ENCODE results near the gene UNK. TPM values are rescaled to one million over a fixed set of nuclear protein-coding genes. Genes with fewer than 3 reads are reported as not detected.

Gene UNK
- total RNA-seq, 4 donors from 2014 or later: 30.2 to 53.4 (median 36.2) TPM

- H3K9me3 ChIP-seq: no peaks in the 10 kb centered on the region
- 86% methylated on average over 6 of the region's 6 CpGs for WGBS, 2 donors
- TF ChIP-seq CTCF (IDR thresholded peaks at IDR 0.05) (no peak), EP300 (IDR thresholded peaks at IDR 0.05) (no peak), POLR2A (IDR thresholded peaks at IDR 0.05) (no peak)
- peaks cover 0 to 58% (median 21%) of the 10 kb centered on the region in 4 donors for H3K4me1 ChIP-seq
- H3K27ac ChIP-seq: no peak overlapping the region
- H3K4me3 ChIP-seq: no peak overlapping the region
- H3K27me3 ChIP-seq: no peaks in the 10 kb centered on the region
- DNase-seq (ENCODE audit: low spot score in 2 of 2): no peak
- H3K36me3 ChIP-seq: peaks cover 0 to 20% (median 0%) of the 10 kb centered on the region in 3 donors
These were observed 6.6 kb downstream of the UNK start for GRCh38 chr17:75791254-75791653.

GRCh38 chr17:75793460-75793859 is 8.9 kb downstream of the UNK start:
- no peak for DNase-seq (ENCODE audit: low spot score in 2 of 2)
- Histone ChIP-seq H3K4me3 (no peak overlapping the region), H3K9me3 (no peaks in the 10 kb centered on the region), H3K36me3 (peaks cover 0 to 31% (median 4%) of the 10 kb centered on the region in 3 donors), H3K4me1 (peaks cover 0 to 36% (median 4%) of the 10 kb centered on the region in 4 donors), H3K27me3 (no peaks in the 10 kb centered on the region), H3K27ac (no peak overlapping the region)
- WGBS, 2 donors: 51 to 56% methylated on average over 1 of the region's 1 CpG
- TF ChIP-seq EP300 (IDR thresholded peaks at IDR 0.05) (no peak), CTCF (IDR thresholded peaks at IDR 0.05) (no peak), POLR2A (IDR thresholded peaks at IDR 0.05) (no peak)

- H3K9me3 ChIP-seq: no peaks in the 10 kb centered on the region
- H3K36me3 ChIP-seq: peaks cover 0 to 55% (median 17%) of the 10 kb centered on the region in 3 donors
- H3K27ac ChIP-seq: no peak overlapping the region
- DNase-seq (ENCODE audit: low spot score in 2 of 2): no peak
- H3K27me3 ChIP-seq: no peaks in the 10 kb centered on the region
- TF ChIP-seq CTCF (IDR thresholded peaks at IDR 0.05) (no peak), EP300 (IDR thresholded peaks at IDR 0.05) (no peak), POLR2A (IDR thresholded peaks at IDR 0.05) (no peak)
- H3K4me3 ChIP-seq: no peak overlapping the region
- WGBS, 2 donors: 85 to 88% methylated on average over 8 of the region's 8 CpGs
- H3K4me1 ChIP-seq: peaks cover 0 to 15% (median 0%) of the 10 kb centered on the region in 4 donors
These were observed 11.4 kb downstream of the UNK start for GRCh38 chr17:75795820-75796607.

GRCh38 chr17:75799402-75799801 is 14.8 kb downstream of the UNK start:
- Histone ChIP-seq H3K27ac (no peak overlapping the region), H3K4me1 (no peaks in the 10 kb centered on the region), H3K36me3 (peaks cover 0 to 38% (median 17%) of the 10 kb centered on the region in 3 donors), H3K27me3 (no peaks in the 10 kb centered on the region), H3K9me3 (no peaks in the 10 kb centered on the region), H3K4me3 (no peak overlapping the region)
- TF ChIP-seq EP300 (IDR thresholded peaks at IDR 0.05): no peak
- TF ChIP-seq CTCF (IDR thresholded peaks at IDR 0.05): no peak
- no peak for TF ChIP-seq POLR2A (IDR thresholded peaks at IDR 0.05)
- WGBS, 2 donors: 83% methylated on average over 4 of the region's 4 CpGs
- no peak for DNase-seq (ENCODE audit: low spot score in 2 of 2)

GRCh38 chr17:75803883-75804282 is 19.3 kb downstream of the UNK start:
- 85 to 100% methylated on average over 1 of the region's 1 CpG for WGBS, 2 donors

More at GRCh38 chr17:75803883-75804282, 19.3 kb downstream of the UNK start:
- Histone ChIP-seq H3K27me3 (no peaks in the 10 kb centered on the region), H3K36me3 (peaks cover 0 to 23% (median 10%) of the 10 kb centered on the region in 3 donors), H3K4me1 (peaks cover 0 to 22% (median 2%) of the 10 kb centered on the region in 4 donors), H3K4me3 (no peak overlapping the region), H3K9me3 (no peaks in the 10 kb centered on the region), H3K27ac (no peak overlapping the region)
- DNase-seq (ENCODE audit: low spot score in 2 of 2): no peak
- TF ChIP-seq EP300 (IDR thresholded peaks at IDR 0.05): no peak
- no peak for TF ChIP-seq POLR2A (IDR thresholded peaks at IDR 0.05)
- TF ChIP-seq CTCF (IDR thresholded peaks at IDR 0.05): no peak

Measured in tibial nerve (tissue), 4 donors.